Neural cell (in vitro differentiated cells): ENCODE results near the gene PRKCA. TPM values are rescaled to one million over a fixed set of nuclear protein-coding genes. Genes with fewer than 3 reads are reported as not detected.

Experiments
- H2AFZ ChIP-seq: fragments of 200-600, 300-800 bp; sonication (generic), shearing (Covaris generic); 2 replicates; pipeline ENCODE4 v1.6.0; 2014; ENCODE audit warnings: low read depth, mild to moderate bottlenecking, antibody characterized with exemption, low read length, moderate library complexity
- H3F3A ChIP-seq: fragments of 200-600 bp; shearing (Covaris generic); 2 replicates; pipeline ENCODE4 v1.6.1; 2016; ENCODE audit warnings: mild to moderate bottlenecking, moderate library complexity, mixed read lengths, antibody characterized with exemption, low read length; ENCODE audit not compliant: insufficient read depth, poor library complexity, severe bottlenecking
- H3K27ac ChIP-seq: fragments of 200-600, 300-800 bp; sonication (generic), shearing (Covaris generic); 2 replicates; pipeline ENCODE4 v1.5.1; 2014; ENCODE audit warnings: mild to moderate bottlenecking, low read length, moderate library complexity
- H3K27me3 ChIP-seq: fragments of 300-800, 200-600 bp; sonication (generic), shearing (Covaris generic); 2 replicates; pipeline ENCODE4 v1.6.0; 2014; ENCODE audit warnings: mild to moderate bottlenecking, low read depth, low read length, moderate library complexity; ENCODE audit not compliant: insufficient read depth
- H3K36me3 ChIP-seq: fragments of 300-800, 200-600 bp; sonication (generic), shearing (Covaris generic); 2 replicates; pipeline ENCODE4 v1.5.1; 2014; ENCODE audit warnings: mild to moderate bottlenecking, antibody characterized with exemption, low read length, moderate library complexity; ENCODE audit not compliant: insufficient read depth
- H3K4me2 ChIP-seq: fragments of 300-800, 200-600 bp; sonication (generic), shearing (Covaris generic); 2 replicates; pipeline ENCODE4 v1.6.0; 2014; ENCODE audit warnings: mild to moderate bottlenecking, low read length
- H3K4me3 ChIP-seq: fragments of 300-800, 200-600 bp; sonication (generic), shearing (Covaris generic); 2 replicates; pipeline ENCODE4 v1.5.1; 2014; ENCODE audit warnings: mild to moderate bottlenecking, low read length, moderate library complexity
- H3K79me2 ChIP-seq: fragments of 200-600 bp; shearing (Covaris generic); replicated peaks from 2 replicates; pipeline ENCODE4 v1.6.0; 2014; ENCODE audit warnings: mild to moderate bottlenecking, low read length, moderate library complexity; ENCODE audit not compliant: insufficient read depth
- H3K9ac ChIP-seq: fragments of 300-800, 200-600 bp; sonication (generic), shearing (Covaris generic); 2 replicates; pipeline ENCODE4 v1.6.1; 2016; ENCODE audit warnings: mild to moderate bottlenecking, low read length, mixed read lengths
- H3K9me2 ChIP-seq: fragments of 200-600 bp; shearing (Covaris generic); 2 replicates; pipeline ENCODE4 v1.6.1; 2016; ENCODE audit warnings: mild to moderate bottlenecking, low read length, mixed read lengths; ENCODE audit not compliant: insufficient read depth
- H3K9me3 ChIP-seq: fragments of 200-600, 300-800 bp; sonication (generic), shearing (Covaris generic); 2 replicates; pipeline ENCODE4 v1.6.1; 2016; ENCODE audit warnings: mild to moderate bottlenecking, mixed run types, low read length, moderate library complexity, mixed read lengths
- H4K20me1 ChIP-seq: fragments of 200-600 bp; shearing (Covaris generic); 2 replicates; pipeline ENCODE4 v1.6.1; 2016; ENCODE audit warnings: mild to moderate bottlenecking, mixed run types; ENCODE audit not compliant: insufficient read depth
- EP300 ChIP-seq: fragments of 450-650 bp; conservative IDR thresholded peaks from 2 replicates; pipeline ENCODE4 v1.6.1; 2014; ENCODE audit warnings: antibody characterized with exemption, mild to moderate bottlenecking, moderate library complexity; ENCODE audit not compliant: poor library complexity, severe bottlenecking
- EZH2 ChIP-seq: fragments of 200-600, 300-800 bp; shearing (Covaris generic), sonication (generic); IDR thresholded peaks from 2 replicates; pipeline ENCODE4 v1.6.1; 2014; ENCODE audit warnings: antibody characterized with exemption, low read length, borderline replicate concordance, mild to moderate bottlenecking; ENCODE audit not compliant: insufficient read depth, poor library complexity, severe bottlenecking
- MXI1 ChIP-seq: fragments of 450-650 bp; conservative IDR thresholded peaks from 2 replicates; pipeline ENCODE4 v1.6.1; 2014; ENCODE audit warnings: antibody characterized with exemption, mild to moderate bottlenecking; ENCODE audit not compliant: poor library complexity, severe bottlenecking
- POLR2AphosphoS5 ChIP-seq: IDR thresholded peaks from 2 replicates; pipeline ENCODE4 v1.6.1; 2012
- RAD21 ChIP-seq: fragments of 450-650 bp; conservative IDR thresholded peaks from 2 replicates; pipeline ENCODE4 v1.6.1; 2014; ENCODE audit warnings: antibody characterized with exemption, mild to moderate bottlenecking, moderate library complexity
- SMC3 ChIP-seq: fragments of 450-650 bp; conservative IDR thresholded peaks from 2 replicates; pipeline ENCODE4 v1.6.1; 2014; ENCODE audit warnings: antibody characterized with exemption, mild to moderate bottlenecking, moderate library complexity; ENCODE audit not compliant: poor library complexity
- TAF1 ChIP-seq: IDR thresholded peaks from 2 replicates; pipeline ENCODE4 v1.6.1; 2012; ENCODE audit warnings: low read depth
- polyA plus RNA-seq: library from polyadenylated mRNA; depleted of rRNA; stranded (reverse); fragments of >200 nt; gene quantifications from 2 replicates; pipeline ENCODE4 v1.2.3, GENCODE V29; 2014
- TF ChIP-seq, protein P1 (sequence below): fragments of 450-650 bp; IDR thresholded peaks from 2 replicates; pipeline ENCODE4 v1.5.1; 2014; ENCODE audit warnings: antibody characterized with exemption, mild to moderate bottlenecking, moderate library complexity; ENCODE audit not compliant: poor library complexity, severe bottlenecking
- TF ChIP-seq, protein P2 (sequence below): IDR thresholded peaks from 2 replicates; pipeline ENCODE4 v1.6.1; 2012; ENCODE audit warnings: borderline replicate concordance

The PRKCA gene
- polyA plus RNA-seq, 1 donor from 2014 or later = 5.9 TPM

DNA sequence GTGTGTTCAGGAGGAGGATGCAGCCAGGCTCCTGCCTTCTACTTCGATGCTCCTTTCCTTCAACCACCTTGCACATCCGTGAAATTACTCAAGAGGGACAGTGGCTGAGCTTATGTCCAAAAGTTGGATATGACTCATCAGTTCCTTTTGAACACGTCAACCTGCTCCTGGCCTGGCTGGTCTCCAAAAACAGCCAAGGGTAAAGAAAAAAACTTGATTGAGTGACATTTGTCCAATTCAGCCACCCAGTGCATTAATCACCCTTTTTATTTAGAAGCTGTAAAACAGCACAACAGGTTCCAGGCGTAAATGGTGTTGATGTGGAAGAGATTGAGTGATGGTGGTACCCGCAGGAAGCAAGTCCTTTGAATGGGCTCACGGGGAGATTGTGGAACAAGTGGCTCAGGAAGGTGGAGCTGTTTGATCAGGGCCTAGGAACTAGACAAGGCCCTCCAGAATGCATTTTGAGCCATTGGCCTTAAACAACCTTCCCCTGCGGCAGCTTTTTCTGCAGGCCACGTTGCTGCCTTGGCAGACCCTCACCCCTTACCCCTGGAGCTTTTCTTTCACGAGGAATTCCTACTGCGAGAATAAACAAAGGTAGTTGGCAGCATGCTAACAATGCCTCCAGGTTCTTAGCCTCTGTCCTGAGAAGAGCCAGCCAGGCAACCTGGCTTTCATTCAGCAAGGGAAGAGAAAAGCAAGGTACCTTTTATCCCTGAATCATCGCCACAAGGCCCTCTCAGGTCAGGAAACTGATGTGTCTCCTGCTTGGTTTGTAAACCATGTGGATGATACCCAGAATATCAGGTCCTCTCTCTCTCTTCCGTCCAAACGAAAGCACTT is 359.2 kb downstream of the PRKCA start:
- Histone ChIP-seq H3K36me3 (no peaks in the 10 kb centered on the region), H3K27me3 (no peaks in the 10 kb centered on the region), H3K4me3 (no peak overlapping the region), H4K20me1 (no peaks in the 10 kb centered on the region), H3K9me2 (no peaks in the 10 kb centered on the region), H3K4me2 (no peak overlapping the region), H2AFZ (no peak overlapping the region), H3K9ac (no peak overlapping the region), H3F3A (no peaks in the 10 kb centered on the region), H3K27ac (no peak overlapping the region), H3K79me2 (no peaks in the 10 kb centered on the region), H3K9me3 (no peaks in the 10 kb centered on the region)
- TF ChIP-seq TAF1 = no peak
- no peak for TF ChIP-seq EZH2
- TF ChIP-seq, protein P1, sequence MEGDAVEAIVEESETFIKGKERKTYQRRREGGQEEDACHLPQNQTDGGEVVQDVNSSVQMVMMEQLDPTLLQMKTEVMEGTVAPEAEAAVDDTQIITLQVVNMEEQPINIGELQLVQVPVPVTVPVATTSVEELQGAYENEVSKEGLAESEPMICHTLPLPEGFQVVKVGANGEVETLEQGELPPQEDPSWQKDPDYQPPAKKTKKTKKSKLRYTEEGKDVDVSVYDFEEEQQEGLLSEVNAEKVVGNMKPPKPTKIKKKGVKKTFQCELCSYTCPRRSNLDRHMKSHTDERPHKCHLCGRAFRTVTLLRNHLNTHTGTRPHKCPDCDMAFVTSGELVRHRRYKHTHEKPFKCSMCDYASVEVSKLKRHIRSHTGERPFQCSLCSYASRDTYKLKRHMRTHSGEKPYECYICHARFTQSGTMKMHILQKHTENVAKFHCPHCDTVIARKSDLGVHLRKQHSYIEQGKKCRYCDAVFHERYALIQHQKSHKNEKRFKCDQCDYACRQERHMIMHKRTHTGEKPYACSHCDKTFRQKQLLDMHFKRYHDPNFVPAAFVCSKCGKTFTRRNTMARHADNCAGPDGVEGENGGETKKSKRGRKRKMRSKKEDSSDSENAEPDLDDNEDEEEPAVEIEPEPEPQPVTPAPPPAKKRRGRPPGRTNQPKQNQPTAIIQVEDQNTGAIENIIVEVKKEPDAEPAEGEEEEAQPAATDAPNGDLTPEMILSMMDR = no peak
- TF ChIP-seq SMC3 = no peak
- TF ChIP-seq MXI1 = no peak
- TF ChIP-seq EP300 = no peak
- TF ChIP-seq RAD21 = no peak
- TF ChIP-seq POLR2AphosphoS5 = no peak
- TF ChIP-seq, protein P2, sequence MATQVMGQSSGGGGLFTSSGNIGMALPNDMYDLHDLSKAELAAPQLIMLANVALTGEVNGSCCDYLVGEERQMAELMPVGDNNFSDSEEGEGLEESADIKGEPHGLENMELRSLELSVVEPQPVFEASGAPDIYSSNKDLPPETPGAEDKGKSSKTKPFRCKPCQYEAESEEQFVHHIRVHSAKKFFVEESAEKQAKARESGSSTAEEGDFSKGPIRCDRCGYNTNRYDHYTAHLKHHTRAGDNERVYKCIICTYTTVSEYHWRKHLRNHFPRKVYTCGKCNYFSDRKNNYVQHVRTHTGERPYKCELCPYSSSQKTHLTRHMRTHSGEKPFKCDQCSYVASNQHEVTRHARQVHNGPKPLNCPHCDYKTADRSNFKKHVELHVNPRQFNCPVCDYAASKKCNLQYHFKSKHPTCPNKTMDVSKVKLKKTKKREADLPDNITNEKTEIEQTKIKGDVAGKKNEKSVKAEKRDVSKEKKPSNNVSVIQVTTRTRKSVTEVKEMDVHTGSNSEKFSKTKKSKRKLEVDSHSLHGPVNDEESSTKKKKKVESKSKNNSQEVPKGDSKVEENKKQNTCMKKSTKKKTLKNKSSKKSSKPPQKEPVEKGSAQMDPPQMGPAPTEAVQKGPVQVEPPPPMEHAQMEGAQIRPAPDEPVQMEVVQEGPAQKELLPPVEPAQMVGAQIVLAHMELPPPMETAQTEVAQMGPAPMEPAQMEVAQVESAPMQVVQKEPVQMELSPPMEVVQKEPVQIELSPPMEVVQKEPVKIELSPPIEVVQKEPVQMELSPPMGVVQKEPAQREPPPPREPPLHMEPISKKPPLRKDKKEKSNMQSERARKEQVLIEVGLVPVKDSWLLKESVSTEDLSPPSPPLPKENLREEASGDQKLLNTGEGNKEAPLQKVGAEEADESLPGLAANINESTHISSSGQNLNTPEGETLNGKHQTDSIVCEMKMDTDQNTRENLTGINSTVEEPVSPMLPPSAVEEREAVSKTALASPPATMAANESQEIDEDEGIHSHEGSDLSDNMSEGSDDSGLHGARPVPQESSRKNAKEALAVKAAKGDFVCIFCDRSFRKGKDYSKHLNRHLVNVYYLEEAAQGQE = no peak

DNA sequence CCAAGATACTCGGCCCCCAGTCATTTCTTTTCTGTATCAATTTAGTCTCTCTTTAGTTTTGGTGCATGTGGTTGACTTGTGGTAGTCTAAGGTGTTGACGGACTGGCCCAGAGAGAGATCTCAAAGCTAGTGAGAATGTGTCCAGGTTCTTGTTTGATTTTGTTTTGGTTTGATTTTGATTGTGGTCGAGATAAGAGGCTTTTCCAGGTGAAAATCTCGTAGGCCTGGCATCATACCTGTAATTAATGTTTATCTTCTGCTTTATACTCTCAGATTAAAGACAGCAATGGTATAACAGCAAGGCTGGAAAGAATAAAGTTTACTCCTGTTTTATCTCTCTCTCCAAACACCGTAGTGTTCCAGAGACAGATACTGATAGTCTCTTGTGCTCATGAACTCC is 360.1 kb downstream of the PRKCA start:
- H3K9me2 ChIP-seq = no peaks in the 10 kb centered on the region
- H3K79me2 ChIP-seq = no peaks in the 10 kb centered on the region
- no peaks in the 10 kb centered on the region for H3K9me3 ChIP-seq
- H2AFZ ChIP-seq = no peak overlapping the region
- TF ChIP-seq EP300 (no peak), TAF1 (no peak), RAD21 (no peak), SMC3 (no peak), MXI1 (no peak), EZH2 (no peak), POLR2AphosphoS5 (no peak)
- TF ChIP-seq, protein P2 = no peak
- TF ChIP-seq, protein P1 = no peak
- no peaks in the 10 kb centered on the region for H4K20me1 ChIP-seq
- H3F3A ChIP-seq = no peaks in the 10 kb centered on the region
- no peaks in the 10 kb centered on the region for H3K36me3 ChIP-seq
- no peak overlapping the region for H3K4me2 ChIP-seq
- no peak overlapping the region for H3K27ac ChIP-seq
- H3K9ac ChIP-seq = no peak overlapping the region
- H3K27me3 ChIP-seq = no peaks in the 10 kb centered on the region
- H3K4me3 ChIP-seq = no peak overlapping the region
